Caco-2 (cell line): Measurements from ENCODE around the gene DLK1. TPM values are rescaled to one million over a fixed set of nuclear protein-coding genes. Genes with fewer than 3 reads are reported as not detected.

ENCODE experiments used
- BruUV-seq: library from RNA; stranded (reverse); fragments of 400-500 nt; replicated peaks from 2 replicates; lab custom pipeline; 2021; lab: Mats Ljungman, UMichigan
- CTCF ChIA-PET: fragments of 300-600 bp; sonication (Branson Sonifier 250); formaldehyde crosslinking; loops from one replicate; lab custom pipeline; 2022; ENCODE audit warnings: antibody characterized with exemption; lab: Charles Lee
- POLR2A ChIA-PET: fragments of 300-600 bp; sonication (Branson Sonifier 250); formaldehyde crosslinking; loops from one replicate; lab custom pipeline; 2022; ENCODE audit warnings: antibody characterized with exemption; lab: Charles Lee
- DNase-seq, 2 experiments: peaks; one replicate each; pipeline versions ENCODE4 v3.0.0 to v3.0.0-alpha.2; 2020 to 2022
- H3K27me3 ChIP-seq: replicated peaks from 2 replicates; pipeline ENCODE4 v1.6.0; 2011; ENCODE audit warnings: low read length; ENCODE audit not compliant: control insufficient read depth, insufficient read depth
- H3K36me3 ChIP-seq: 2 replicates; pipeline ENCODE4 v1.5.1; 2011; ENCODE audit warnings: low read length; ENCODE audit not compliant: control insufficient read depth, insufficient read depth
- H3K4me1 ChIP-seq: fragments of 250-450 bp; sonication (Bioruptor Pico); 2 replicates; pipeline ENCODE4 v1.5.1; 2020; ENCODE audit warnings: mild to moderate bottlenecking
- H3K4me3 ChIP-seq: 2 replicates; pipeline ENCODE4 v1.5.1; 2011; ENCODE audit warnings: low read depth, mild to moderate bottlenecking, control low read depth, low read length
- H3K9me3 ChIP-seq: fragments of 250-450 bp; sonication (Bioruptor Pico); 2 replicates; pipeline ENCODE4 v1.5.1; 2020; ENCODE audit warnings: mild to moderate bottlenecking, moderate library complexity
- H3K27ac Mint-ChIP-seq: one replicate; pipeline ENCODE4 v1.8.0; 2022; ENCODE audit warnings: mixed read lengths; ENCODE audit not compliant: unreplicated experiment
- H3K27me3 Mint-ChIP-seq: one replicate; pipeline ENCODE4 v1.8.0; 2022; ENCODE audit warnings: mixed read lengths; ENCODE audit not compliant: insufficient read depth, unreplicated experiment
- H3K36me3 Mint-ChIP-seq: one replicate; pipeline ENCODE4 v1.8.0; 2022; ENCODE audit warnings: mild to moderate bottlenecking, mixed read lengths; ENCODE audit not compliant: insufficient read depth, unreplicated experiment
- H3K4me1 Mint-ChIP-seq: one replicate; pipeline ENCODE4 v1.8.0; 2022; ENCODE audit warnings: low read depth, mixed read lengths; ENCODE audit not compliant: unreplicated experiment
- H3K4me3 Mint-ChIP-seq: one replicate; pipeline ENCODE4 v1.8.0; 2022; ENCODE audit warnings: mild to moderate bottlenecking, moderate library complexity, mixed read lengths; ENCODE audit not compliant: unreplicated experiment
- H3K9me3 Mint-ChIP-seq: one replicate; pipeline ENCODE4 v1.8.0; 2022; ENCODE audit warnings: mixed read lengths; ENCODE audit not compliant: unreplicated experiment
- CTCF ChIP-seq, 2 experiments: fragments of 200-600 bp in 1 of 2; IDR thresholded peaks; 1 replicate in 1 of 2; 2 replicates in 1 of 2; pipeline versions ENCODE4 v1.5.1 to v1.8.0; 2011 to 2022; ENCODE audit warnings: antibody characterized with exemption in 1 of 2, control low read depth in 1 of 2, inconsistent platforms in 1 of 2, low read depth in 1 of 2, low read length in 1 of 2, mild to moderate bottlenecking in 1 of 2, moderate library complexity in 1 of 2; ENCODE audit not compliant: insufficient read depth in 1 of 2, severe bottlenecking in 1 of 2, unreplicated experiment in 1 of 2
- intact Hi-C: fragments of 100-400 bp; cut with micrococcal nuclease; formaldehyde crosslinking; loops from one replicate; pipeline ENCODE4 v1.10.0; 2022; ENCODE audit not compliant: unreplicated experiment
- total RNA-seq: library from RNA; stranded (reverse); gene quantifications from 2 replicates; pipeline ENCODE4 v1.2.3, GENCODE V29; 2022

Gene DLK1
- total RNA-seq, 1 experiment from 2014 or later = not detected

GRCh38 chr14:100723830-100724437, 2.8 kb upstream of the DLK1 start:
- Mint-ChIP-seq H3K4me1 (no peaks in the 10 kb centered on the region), H3K27me3 (peaks cover 2% of the 10 kb centered on the region), H3K9me3 (no peaks in the 10 kb centered on the region), H3K36me3 (no peaks in the 10 kb centered on the region), H3K27ac (no peak overlapping the region), H3K4me3 (no peak overlapping the region)
- CTCF ChIA-PET = no interaction called here
- no peak for TF ChIP-seq CTCF (IDR thresholded peaks at IDR 0.05; ENCODE audit: insufficient read depth in 1 of 2, low read depth in 1 of 2, low read length in 1 of 2, severe bottlenecking in 1 of 2, unreplicated experiment in 1 of 2)
- Histone ChIP-seq H3K36me3 (no peaks in the 10 kb centered on the region), H3K9me3 (no peaks in the 10 kb centered on the region), H3K4me3 (no peak overlapping the region), H3K27me3 (no peaks in the 10 kb centered on the region), H3K4me1 (no peaks in the 10 kb centered on the region)
- POLR2A ChIA-PET = no interaction called here
- no TSS peak for BruUV-seq
- intact Hi-C loops = no loop called here
- no peak for DNase-seq

- BruUV-seq = no TSS peak
- Histone ChIP-seq H3K9me3 (no peaks in the 10 kb centered on the region), H3K4me3 (no peak overlapping the region), H3K36me3 (no peaks in the 10 kb centered on the region), H3K27me3 (no peaks in the 10 kb centered on the region), H3K4me1 (no peaks in the 10 kb centered on the region)
- POLR2A ChIA-PET = no interaction called here
- Mint-ChIP-seq H3K36me3 (no peaks in the 10 kb centered on the region), H3K4me3 (no peak overlapping the region), H3K4me1 (no peaks in the 10 kb centered on the region), H3K9me3 (no peaks in the 10 kb centered on the region), H3K27ac (no peak overlapping the region), H3K27me3 (peaks cover 6% of the 10 kb centered on the region)
- no peak for TF ChIP-seq CTCF (IDR thresholded peaks at IDR 0.05; ENCODE audit: insufficient read depth in 1 of 2, low read depth in 1 of 2, low read length in 1 of 2, severe bottlenecking in 1 of 2, unreplicated experiment in 1 of 2)
- intact Hi-C loops = no loop called here
- no peak for DNase-seq
- CTCF ChIA-PET = no interaction called here
These were observed 2.2 kb upstream of the DLK1 start for GRCh38 chr14:100724536-100724935.

- H3K36me3 Mint-ChIP-seq = no peaks in the 10 kb centered on the region
- H3K27ac Mint-ChIP-seq = no peak overlapping the region
- H3K27me3 ChIP-seq = no peaks in the 10 kb centered on the region
- no peaks in the 10 kb centered on the region for H3K4me1 ChIP-seq
- no peaks in the 10 kb centered on the region for H3K9me3 Mint-ChIP-seq
- no peaks in the 10 kb centered on the region for H3K9me3 ChIP-seq
- no peak overlapping the region for H3K4me3 ChIP-seq
- H3K36me3 ChIP-seq = no peaks in the 10 kb centered on the region
- intact Hi-C loops = no loop called here
- ChIA-PET CTCF (no interaction called here), POLR2A (no interaction called here)
- no peaks in the 10 kb centered on the region for H3K4me1 Mint-ChIP-seq
- no peak for TF ChIP-seq CTCF (IDR thresholded peaks at IDR 0.05; ENCODE audit: insufficient read depth in 1 of 2, low read depth in 1 of 2, low read length in 1 of 2, severe bottlenecking in 1 of 2, unreplicated experiment in 1 of 2)
- BruUV-seq = no TSS peak
- no peak for DNase-seq
- H3K4me3 Mint-ChIP-seq = no peak overlapping the region
- H3K27me3 Mint-ChIP-seq = peaks cover 6% of the 10 kb centered on the region
These were observed 905 bp upstream of the DLK1 start for GRCh38 chr14:100725587-100726387.
